HEK293T (cell line): ENCODE data around the gene TBC1D14.

Source experiments
- CTCF ChIA-PET: fragments of 350-600 bp; formaldehyde crosslinking; extraction: SDS; loops from one replicate; lab custom pipeline; 2021; ENCODE audit warnings: antibody characterized with exemption, inconsistent platforms; lab: Yijun Ruan, JAX
- POLR2A ChIA-PET: fragments of 350-600 bp; formaldehyde crosslinking; extraction: SDS; loops from one replicate; lab custom pipeline; 2020; ENCODE audit warnings: antibody characterized with exemption, inconsistent platforms; lab: Yijun Ruan, JAX
- DNase-seq: peaks from one replicate; pipeline ENCODE4 v3.0.0; 2012; ENCODE audit warnings: mixed read lengths; ENCODE audit errors: extremely low spot score
- ARNT ChIP-seq: fragments of 450-650 bp; IDR thresholded peaks from 2 replicates; pipeline ENCODE4 v1.6.1; 2017; ENCODE audit warnings: mild to moderate bottlenecking
- BHLHE40 ChIP-seq: fragments of 450-650 bp; IDR thresholded peaks from 2 replicates; pipeline ENCODE4 v1.6.1; 2016; ENCODE audit warnings: mild to moderate bottlenecking, moderate library complexity, borderline replicate concordance
- CTBP1 ChIP-seq: fragments of 450-650 bp; IDR thresholded peaks from 2 replicates; pipeline ENCODE4 v1.6.1; 2016; ENCODE audit warnings: borderline replicate concordance
- ELF4 ChIP-seq: fragments of 450-650 bp; IDR thresholded peaks from 2 replicates; pipeline ENCODE4 v1.6.1; 2017; ENCODE audit warnings: antibody characterized with exemption
- FOXA1 ChIP-seq: fragments of 450-650 bp; IDR thresholded peaks from 2 replicates; pipeline ENCODE4 v1.6.1; 2016; ENCODE audit warnings: mild to moderate bottlenecking
- FOXK2 ChIP-seq: fragments of 450-650 bp; IDR thresholded peaks from 2 replicates; pipeline ENCODE4 v1.6.1; 2016; ENCODE audit warnings: mild to moderate bottlenecking
- FOXM1 ChIP-seq: fragments of 450-650 bp; IDR thresholded peaks from 2 replicates; pipeline ENCODE4 v1.6.1; 2017; ENCODE audit warnings: mild to moderate bottlenecking, borderline replicate concordance
- HDGF ChIP-seq: fragments of 450-650 bp; IDR thresholded peaks from 2 replicates; pipeline ENCODE4 v1.6.1; 2017; ENCODE audit warnings: antibody characterized with exemption, borderline replicate concordance
- L3MBTL2 ChIP-seq: fragments of 450-650 bp; conservative IDR thresholded peaks from 2 replicates; pipeline ENCODE4 v1.6.1; 2016; ENCODE audit warnings: mild to moderate bottlenecking
- LEF1 ChIP-seq: fragments of 450-650 bp; IDR thresholded peaks from 2 replicates; pipeline ENCODE4 v1.6.1; 2017; ENCODE audit warnings: mild to moderate bottlenecking, borderline replicate concordance
- NFRKB ChIP-seq: fragments of 450-650 bp; IDR thresholded peaks from 2 replicates; pipeline ENCODE4 v1.6.1; 2016; ENCODE audit warnings: mild to moderate bottlenecking, moderate library complexity
- PKNOX1 ChIP-seq: fragments of 450-650 bp; IDR thresholded peaks from 2 replicates; pipeline ENCODE4 v1.6.1; 2016
- SP1 ChIP-seq: fragments of 450-650 bp; IDR thresholded peaks from 2 replicates; pipeline ENCODE4 v1.6.1; 2017
- SUZ12 ChIP-seq: fragments of 450-650 bp; IDR thresholded peaks from 2 replicates; pipeline ENCODE4 v1.6.1; 2016; ENCODE audit warnings: mild to moderate bottlenecking
- TARDBP ChIP-seq: fragments of 450-650 bp; IDR thresholded peaks from 2 replicates; pipeline ENCODE4 v1.6.1; 2016
- ZNF384 ChIP-seq: fragments of 450-650 bp; IDR thresholded peaks from 2 replicates; pipeline ENCODE4 v1.6.1; 2016

Gene TBC1D14

GRCh38 chr4:6986072-6986780 lies 76.6 kb downstream of the TBC1D14 start:
- POLR2A ChIA-PET, result interaction anchor here (0.7 to 2.9 kb wide), 8 partner anchors 26 to 313 kb away, joined by 3 to 18 read pairs (median 4); partner anchors contain the start of genes MRFAP1L1, TADA2B and TBC1D14
- CTCF ChIA-PET, result interaction anchor here (1.0 to 2.5 kb wide), 2 partner anchors 12 to 85 kb away, joined by 5 to 6 read pairs; no protein-coding TSS in a partner anchor
- peak; percentile 42 for DNase-seq

GRCh38 chr4:6986781-6987587 lies 77.4 kb downstream of the TBC1D14 start:
- POLR2A ChIA-PET, result interaction anchor here (0.7 to 2.9 kb wide), 12 partner anchors 12 to 1431 kb away, joined by 3 to 18 read pairs (median 4); partner anchors contain the start of genes GRPEL1, MRFAP1L1, TADA2B and TBC1D14
- CTCF ChIA-PET, result interaction anchor here (1.0 to 2.5 kb wide), 2 partner anchors 12 to 84 kb away, joined by 5 to 6 read pairs; no protein-coding TSS in a partner anchor
- TF ChIP-seq L3MBTL2 (0 out of 2 replicates have a peak, but pooled peaks have one; percentile 49), ELF4 (no peak), ZNF384 (no peak), FOXM1 (peak; percentile 73; the same call in 1 of the 2 replicates), TARDBP (no peak), SP1 (no peak), SUZ12 (no peak), ARNT (no peak)

More at GRCh38 chr4:6986072-6986780, 76.6 kb downstream of the TBC1D14 start:
- TF ChIP-seq L3MBTL2 (peak; percentile 36; the same call in 1 of the 2 replicates), FOXK2 (no peak)

GRCh38 chr4:6987588-6987961 lies 77.9 kb downstream of the TBC1D14 start:
- TF ChIP-seq CTBP1 (no peak), SP1 (no peak), FOXM1 (no peak), LEF1 (no peak), ARNT (no peak), ZNF384 (no peak), ELF4 (no peak), FOXK2 (no peak), L3MBTL2 (no peak), SUZ12 (no peak)
- CTCF ChIA-PET, result interaction anchor here (2.5 kb wide), 1 partner anchor 13 kb away, joined by 6 read pairs; no protein-coding TSS in a partner anchor
- POLR2A ChIA-PET, result interaction anchor here (0.7 to 2.9 kb wide), 7 partner anchors 13 to 278 kb away, joined by 3 to 18 read pairs (median 4); partner anchors contain the start of genes GRPEL1, MRFAP1L1, TADA2B and TBC1D14
- no peak for DNase-seq

More at GRCh38 chr4:6986781-6987587, 77.4 kb downstream of the TBC1D14 start:
- DNase-seq, result peak; percentile 99

GRCh38 chr4:6988016-6988715 lies 78.5 kb downstream of the TBC1D14 start:
- ChIA-PET CTCF (interaction anchor here (2.5 kb wide), 1 partner anchor 14 kb away, joined by 6 read pairs; no protein-coding TSS in a partner anchor), POLR2A (interaction anchor here (1.0 to 2.9 kb wide), 5 partner anchors 14 to 80 kb away, joined by 3 to 18 read pairs (median 4); partner anchors contain the start of genes GRPEL1, TADA2B and TBC1D14)
- DNase-seq, result no peak
- TF ChIP-seq TARDBP (no peak), HDGF (no peak), SP1 (no peak), SUZ12 (no peak), L3MBTL2 (no peak), NFRKB (no peak), LEF1 (no peak), FOXM1 (no peak), FOXA1 (no peak), BHLHE40 (no peak), ZNF384 (no peak), ARNT (no peak), ELF4 (no peak), PKNOX1 (no peak), FOXK2 (no peak), CTBP1 (no peak)

GRCh38 chr4:6989331-6989923 lies 79.8 kb downstream of the TBC1D14 start:
- ChIA-PET CTCF (no interaction called here), POLR2A (no interaction called here)
- DNase-seq, result no peak
- TF ChIP-seq BHLHE40 (no peak), L3MBTL2 (no peak)

- POLR2A ChIA-PET, result no interaction called here
- CTCF ChIA-PET, result no interaction called here
- TF ChIP-seq CTBP1, result no peak
- TF ChIP-seq L3MBTL2, result no peak
- TF ChIP-seq LEF1, result no peak
- no peak for TF ChIP-seq NFRKB
- no peak for TF ChIP-seq SUZ12
- no peak for TF ChIP-seq SP1
- no peak for TF ChIP-seq ZNF384
- TF ChIP-seq PKNOX1, result no peak
- TF ChIP-seq FOXA1, result no peak
- no peak for TF ChIP-seq TARDBP
- no peak for DNase-seq
These were observed 81.0 kb downstream of the TBC1D14 start for GRCh38 chr4:6990661-6991060.
